A549 (cell line): ENCODE data around the gene GAPDHS.

ENCODE experiments used
- BHLHE40 ChIP-seq: IDR thresholded peaks from 2 replicates; pipeline ENCODE4 v1.6.1; 2012; ENCODE audit warnings: low read depth, low read length, inconsistent platforms
- CHD4 ChIP-seq: fragments of 200-600 bp; sonication (generic); IDR thresholded peaks from 2 replicates; pipeline ENCODE4 v1.6.1; 2016; ENCODE audit warnings: antibody characterized with exemption, mild to moderate bottlenecking, borderline replicate concordance
- CTCF ChIP-seq: fragments of >200 bp; sonication (Bioruptor Twin); formaldehyde crosslinking; IDR thresholded peaks from 3 replicates; pipeline ENCODE4 v1.5.1; 2016
- ESRRA ChIP-seq: fragments of 150-350 bp; IDR thresholded peaks from 2 replicates; pipeline ENCODE4 v1.6.1; 2014; ENCODE audit warnings: mild to moderate bottlenecking, low read length, borderline replicate concordance
- JUNB ChIP-seq: fragments of >200 bp; sonication (Bioruptor Twin); formaldehyde crosslinking; IDR thresholded peaks from 2 replicates; pipeline ENCODE4 v1.6.1; 2016
- MYC ChIP-seq: IDR thresholded peaks from 2 replicates; pipeline ENCODE4 v1.6.1; 2012; ENCODE audit warnings: mild to moderate bottlenecking, inconsistent platforms, low read length, improper control_type of control experiment, borderline replicate concordance
- POLR2A ChIP-seq: IDR thresholded peaks from 2 replicates; pipeline ENCODE4 v1.6.1; 2012; ENCODE audit warnings: mild to moderate bottlenecking, low read length
- RCOR1 ChIP-seq: fragments of 150-350 bp; IDR thresholded peaks from 2 replicates; pipeline ENCODE4 v1.6.1; 2014; ENCODE audit warnings: antibody characterized with exemption, low read length, low read depth
- REST ChIP-seq: fragments of 200-600 bp; sonication (generic); IDR thresholded peaks from 2 replicates; pipeline ENCODE4 v1.6.1; 2016; ENCODE audit warnings: antibody characterized with exemption, mild to moderate bottlenecking, moderate library complexity
- ZFP36 ChIP-seq: fragments of 450-650 bp; IDR thresholded peaks from 2 replicates; pipeline ENCODE4 v1.6.1; 2014; ENCODE audit warnings: borderline replicate concordance; ENCODE audit not compliant: partially characterized antibody

- TF ChIP-seq MYC: 0 out of 2 replicates have a peak, but pooled peaks have one; percentile 33
- no peak for TF ChIP-seq ZFP36
- TF ChIP-seq REST: no peak
- TF ChIP-seq BHLHE40: no peak
- no peak for TF ChIP-seq RCOR1
- TF ChIP-seq CTCF: no peak
- no peak for TF ChIP-seq ESRRA
- TF ChIP-seq JUNB: no peak
- TF ChIP-seq POLR2A: no peak; the same call in 1 of the 2 replicates
- no peak for TF ChIP-seq CHD4
Measured at GRCh38 chr19:35509018-35509652, 24.1 kb upstream of the GAPDHS start.
